Neural cell (in vitro differentiated cells): Measurements from ENCODE around the gene PGP. TPM values are rescaled to one million over a fixed set of nuclear protein-coding genes. Genes with fewer than 3 reads are reported as not detected.
"Not testable (repeated sequence)": the region's sequence is repeated elsewhere in the genome, so short reads cannot be mapped to it uniquely, and the experiment has no call there.

Experiments
- H2AFZ ChIP-seq: fragments of 200-600, 300-800 bp; sonication (generic), shearing (Covaris generic); 2 replicates; pipeline ENCODE4 v1.6.0; 2014; ENCODE audit warnings: low read depth, mild to moderate bottlenecking, antibody characterized with exemption, low read length, moderate library complexity
- H3F3A ChIP-seq: fragments of 200-600 bp; shearing (Covaris generic); 2 replicates; pipeline ENCODE4 v1.6.1; 2016; ENCODE audit warnings: mild to moderate bottlenecking, moderate library complexity, mixed read lengths, antibody characterized with exemption, low read length; ENCODE audit not compliant: insufficient read depth, poor library complexity, severe bottlenecking
- H3K27ac ChIP-seq: fragments of 200-600, 300-800 bp; sonication (generic), shearing (Covaris generic); 2 replicates; pipeline ENCODE4 v1.5.1; 2014; ENCODE audit warnings: mild to moderate bottlenecking, low read length, moderate library complexity
- H3K27me3 ChIP-seq: fragments of 300-800, 200-600 bp; sonication (generic), shearing (Covaris generic); 2 replicates; pipeline ENCODE4 v1.6.0; 2014; ENCODE audit warnings: mild to moderate bottlenecking, low read depth, low read length, moderate library complexity; ENCODE audit not compliant: insufficient read depth
- H3K36me3 ChIP-seq: fragments of 300-800, 200-600 bp; sonication (generic), shearing (Covaris generic); 2 replicates; pipeline ENCODE4 v1.5.1; 2014; ENCODE audit warnings: mild to moderate bottlenecking, antibody characterized with exemption, low read length, moderate library complexity; ENCODE audit not compliant: insufficient read depth
- H3K4me2 ChIP-seq: fragments of 300-800, 200-600 bp; sonication (generic), shearing (Covaris generic); 2 replicates; pipeline ENCODE4 v1.6.0; 2014; ENCODE audit warnings: mild to moderate bottlenecking, low read length
- H3K4me3 ChIP-seq: fragments of 300-800, 200-600 bp; sonication (generic), shearing (Covaris generic); 2 replicates; pipeline ENCODE4 v1.5.1; 2014; ENCODE audit warnings: mild to moderate bottlenecking, low read length, moderate library complexity
- H3K79me2 ChIP-seq: fragments of 200-600 bp; shearing (Covaris generic); replicated peaks from 2 replicates; pipeline ENCODE4 v1.6.0; 2014; ENCODE audit warnings: mild to moderate bottlenecking, low read length, moderate library complexity; ENCODE audit not compliant: insufficient read depth
- H3K9ac ChIP-seq: fragments of 300-800, 200-600 bp; sonication (generic), shearing (Covaris generic); 2 replicates; pipeline ENCODE4 v1.6.1; 2016; ENCODE audit warnings: mild to moderate bottlenecking, low read length, mixed read lengths
- H3K9me2 ChIP-seq: fragments of 200-600 bp; shearing (Covaris generic); 2 replicates; pipeline ENCODE4 v1.6.1; 2016; ENCODE audit warnings: mild to moderate bottlenecking, low read length, mixed read lengths; ENCODE audit not compliant: insufficient read depth
- H3K9me3 ChIP-seq: fragments of 200-600, 300-800 bp; sonication (generic), shearing (Covaris generic); 2 replicates; pipeline ENCODE4 v1.6.1; 2016; ENCODE audit warnings: mild to moderate bottlenecking, mixed run types, low read length, moderate library complexity, mixed read lengths
- H4K20me1 ChIP-seq: fragments of 200-600 bp; shearing (Covaris generic); 2 replicates; pipeline ENCODE4 v1.6.1; 2016; ENCODE audit warnings: mild to moderate bottlenecking, mixed run types; ENCODE audit not compliant: insufficient read depth
- EP300 ChIP-seq: fragments of 450-650 bp; conservative IDR thresholded peaks from 2 replicates; pipeline ENCODE4 v1.6.1; 2014; ENCODE audit warnings: antibody characterized with exemption, mild to moderate bottlenecking, moderate library complexity; ENCODE audit not compliant: poor library complexity, severe bottlenecking
- EZH2 ChIP-seq: fragments of 200-600, 300-800 bp; shearing (Covaris generic), sonication (generic); IDR thresholded peaks from 2 replicates; pipeline ENCODE4 v1.6.1; 2014; ENCODE audit warnings: antibody characterized with exemption, low read length, borderline replicate concordance, mild to moderate bottlenecking; ENCODE audit not compliant: insufficient read depth, poor library complexity, severe bottlenecking
- SMC3 ChIP-seq: fragments of 450-650 bp; conservative IDR thresholded peaks from 2 replicates; pipeline ENCODE4 v1.6.1; 2014; ENCODE audit warnings: antibody characterized with exemption, mild to moderate bottlenecking, moderate library complexity; ENCODE audit not compliant: poor library complexity
- TAF1 ChIP-seq: IDR thresholded peaks from 2 replicates; pipeline ENCODE4 v1.6.1; 2012; ENCODE audit warnings: low read depth
- polyA minus RNA-seq: library from RNA; depleted of rRNA, polyadenylated mRNA; stranded (reverse); fragments of >200 nt; gene quantifications from 2 replicates; pipeline ENCODE4 v1.2.3, GENCODE V29; 2014
- polyA plus RNA-seq: library from polyadenylated mRNA; depleted of rRNA; stranded (reverse); fragments of >200 nt; gene quantifications from 2 replicates; pipeline ENCODE4 v1.2.3, GENCODE V29; 2014
- TF ChIP-seq, protein P1 (sequence below): IDR thresholded peaks from 2 replicates; pipeline ENCODE4 v1.6.1; 2012; ENCODE audit warnings: borderline replicate concordance
- TF ChIP-seq, protein P2 (sequence below): fragments of 450-650 bp; IDR thresholded peaks from 2 replicates; pipeline ENCODE4 v1.5.1; 2014; ENCODE audit warnings: antibody characterized with exemption, mild to moderate bottlenecking, moderate library complexity; ENCODE audit not compliant: poor library complexity, severe bottlenecking

PGP gene, protein sequence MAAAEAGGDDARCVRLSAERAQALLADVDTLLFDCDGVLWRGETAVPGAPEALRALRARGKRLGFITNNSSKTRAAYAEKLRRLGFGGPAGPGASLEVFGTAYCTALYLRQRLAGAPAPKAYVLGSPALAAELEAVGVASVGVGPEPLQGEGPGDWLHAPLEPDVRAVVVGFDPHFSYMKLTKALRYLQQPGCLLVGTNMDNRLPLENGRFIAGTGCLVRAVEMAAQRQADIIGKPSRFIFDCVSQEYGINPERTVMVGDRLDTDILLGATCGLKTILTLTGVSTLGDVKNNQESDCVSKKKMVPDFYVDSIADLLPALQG
- polyA plus RNA-seq = 42.2 and 44.1 TPM in 2 replicates
- polyA minus RNA-seq = 18.5 and 20.5 TPM in 2 replicates

DNA sequence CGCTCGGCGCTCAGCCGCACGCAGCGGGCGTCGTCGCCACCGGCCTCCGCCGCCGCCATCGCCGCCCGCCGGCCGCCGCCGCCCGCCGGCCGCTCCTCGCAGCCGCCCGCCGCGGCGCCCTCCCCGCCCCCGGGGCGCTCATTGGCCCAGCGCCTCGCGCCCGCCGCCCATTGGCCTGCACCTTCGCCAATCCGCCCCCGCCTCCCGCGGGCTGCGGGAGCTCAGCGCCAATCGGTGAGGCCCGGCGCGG is at the start of gene PGP:
Gene PGP, minus strand, starts transcription at position 122 of the 250 bp plus-strand sequence. Its CDS starts 63 bp downstream, at position 59.
- H3K4me3 ChIP-seq = peak within 1 kb of the TSS; percentile 86
- peak within 1 kb of the TSS; percentile 65 for H3K9ac ChIP-seq
- H3K36me3 ChIP-seq = no peaks in the 10 kb centered on the region
- H4K20me1 ChIP-seq = no peaks in the 10 kb centered on the region
- H3K9me3 ChIP-seq = no peaks in the 10 kb centered on the region
- peak within 1 kb of the TSS; percentile 77 for H3K27ac ChIP-seq
- TF ChIP-seq, protein P1, sequence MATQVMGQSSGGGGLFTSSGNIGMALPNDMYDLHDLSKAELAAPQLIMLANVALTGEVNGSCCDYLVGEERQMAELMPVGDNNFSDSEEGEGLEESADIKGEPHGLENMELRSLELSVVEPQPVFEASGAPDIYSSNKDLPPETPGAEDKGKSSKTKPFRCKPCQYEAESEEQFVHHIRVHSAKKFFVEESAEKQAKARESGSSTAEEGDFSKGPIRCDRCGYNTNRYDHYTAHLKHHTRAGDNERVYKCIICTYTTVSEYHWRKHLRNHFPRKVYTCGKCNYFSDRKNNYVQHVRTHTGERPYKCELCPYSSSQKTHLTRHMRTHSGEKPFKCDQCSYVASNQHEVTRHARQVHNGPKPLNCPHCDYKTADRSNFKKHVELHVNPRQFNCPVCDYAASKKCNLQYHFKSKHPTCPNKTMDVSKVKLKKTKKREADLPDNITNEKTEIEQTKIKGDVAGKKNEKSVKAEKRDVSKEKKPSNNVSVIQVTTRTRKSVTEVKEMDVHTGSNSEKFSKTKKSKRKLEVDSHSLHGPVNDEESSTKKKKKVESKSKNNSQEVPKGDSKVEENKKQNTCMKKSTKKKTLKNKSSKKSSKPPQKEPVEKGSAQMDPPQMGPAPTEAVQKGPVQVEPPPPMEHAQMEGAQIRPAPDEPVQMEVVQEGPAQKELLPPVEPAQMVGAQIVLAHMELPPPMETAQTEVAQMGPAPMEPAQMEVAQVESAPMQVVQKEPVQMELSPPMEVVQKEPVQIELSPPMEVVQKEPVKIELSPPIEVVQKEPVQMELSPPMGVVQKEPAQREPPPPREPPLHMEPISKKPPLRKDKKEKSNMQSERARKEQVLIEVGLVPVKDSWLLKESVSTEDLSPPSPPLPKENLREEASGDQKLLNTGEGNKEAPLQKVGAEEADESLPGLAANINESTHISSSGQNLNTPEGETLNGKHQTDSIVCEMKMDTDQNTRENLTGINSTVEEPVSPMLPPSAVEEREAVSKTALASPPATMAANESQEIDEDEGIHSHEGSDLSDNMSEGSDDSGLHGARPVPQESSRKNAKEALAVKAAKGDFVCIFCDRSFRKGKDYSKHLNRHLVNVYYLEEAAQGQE = no peak
- TF ChIP-seq TAF1 (no peak), EZH2 (no peak), SMC3 (no peak)
- TF ChIP-seq, protein P2, sequence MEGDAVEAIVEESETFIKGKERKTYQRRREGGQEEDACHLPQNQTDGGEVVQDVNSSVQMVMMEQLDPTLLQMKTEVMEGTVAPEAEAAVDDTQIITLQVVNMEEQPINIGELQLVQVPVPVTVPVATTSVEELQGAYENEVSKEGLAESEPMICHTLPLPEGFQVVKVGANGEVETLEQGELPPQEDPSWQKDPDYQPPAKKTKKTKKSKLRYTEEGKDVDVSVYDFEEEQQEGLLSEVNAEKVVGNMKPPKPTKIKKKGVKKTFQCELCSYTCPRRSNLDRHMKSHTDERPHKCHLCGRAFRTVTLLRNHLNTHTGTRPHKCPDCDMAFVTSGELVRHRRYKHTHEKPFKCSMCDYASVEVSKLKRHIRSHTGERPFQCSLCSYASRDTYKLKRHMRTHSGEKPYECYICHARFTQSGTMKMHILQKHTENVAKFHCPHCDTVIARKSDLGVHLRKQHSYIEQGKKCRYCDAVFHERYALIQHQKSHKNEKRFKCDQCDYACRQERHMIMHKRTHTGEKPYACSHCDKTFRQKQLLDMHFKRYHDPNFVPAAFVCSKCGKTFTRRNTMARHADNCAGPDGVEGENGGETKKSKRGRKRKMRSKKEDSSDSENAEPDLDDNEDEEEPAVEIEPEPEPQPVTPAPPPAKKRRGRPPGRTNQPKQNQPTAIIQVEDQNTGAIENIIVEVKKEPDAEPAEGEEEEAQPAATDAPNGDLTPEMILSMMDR = no peak
- peak within 1 kb of the TSS; percentile 48 for H2AFZ ChIP-seq
- H3K9me2 ChIP-seq = no peaks in the 10 kb centered on the region
- H3K4me2 ChIP-seq = peak within 1 kb of the TSS; percentile 91
- H3K79me2 ChIP-seq = peaks cover 6% of the 10 kb centered on the region
- no peaks in the 10 kb centered on the region for H3K27me3 ChIP-seq
- H3F3A ChIP-seq = no peaks in the 10 kb centered on the region

DNA sequence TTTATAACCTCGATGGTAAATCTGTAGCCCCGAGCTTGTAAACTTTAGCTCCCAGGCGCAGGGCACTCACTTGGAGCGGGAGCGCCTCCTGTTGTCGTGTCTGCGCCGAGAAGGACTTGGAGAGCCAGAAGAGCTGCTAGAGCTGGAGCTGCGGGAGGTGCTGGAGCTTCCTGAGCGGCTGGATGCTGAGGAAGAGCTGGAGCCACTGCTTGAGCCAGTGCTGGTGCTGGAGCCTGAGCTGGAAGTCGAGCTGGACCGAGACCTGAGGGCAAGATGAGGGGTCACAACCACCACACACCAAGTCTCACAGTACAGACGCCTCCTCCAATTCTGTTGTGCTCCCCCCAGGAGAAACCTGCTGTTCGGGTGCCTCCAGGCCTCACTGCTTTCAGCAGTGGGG is 48.4 kb upstream of the PGP start:
- H3K9ac ChIP-seq, H3K9me2 ChIP-seq, H2AFZ ChIP-seq, H3K27ac ChIP-seq, H4K20me1 ChIP-seq, H3K27me3 ChIP-seq, H3F3A ChIP-seq, H3K9me3 ChIP-seq, H3K36me3 ChIP-seq, H3K4me3 ChIP-seq, H3K4me2 ChIP-seq: not testable (repeated sequence)
- H3K79me2 ChIP-seq = peaks cover 32% of the 10 kb centered on the region

DNA sequence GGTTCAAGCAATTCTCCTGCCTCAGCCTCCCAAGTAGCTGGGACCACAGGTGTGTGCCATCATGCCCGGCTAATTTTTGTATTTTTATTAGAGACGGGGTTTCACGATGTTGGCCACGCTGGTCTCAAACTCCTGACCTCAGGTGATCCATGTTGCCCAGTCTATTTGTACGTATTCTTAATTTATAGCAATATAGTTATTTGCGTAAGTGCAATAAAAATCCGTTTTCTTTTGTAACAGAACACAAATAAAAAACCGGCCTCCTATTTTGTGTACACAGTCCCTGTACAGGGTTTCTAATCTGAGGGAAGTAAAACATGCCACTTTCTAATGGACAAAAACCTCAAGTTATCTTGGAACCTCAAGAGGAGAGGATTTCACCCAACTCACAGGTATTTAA is 45.6 kb upstream of the PGP start:
- H3K4me3 ChIP-seq = no peak overlapping the region
- peaks cover 9% of the 10 kb centered on the region for H3K36me3 ChIP-seq
- no peak overlapping the region for H3K4me2 ChIP-seq
- no peaks in the 10 kb centered on the region for H3F3A ChIP-seq
- no peaks in the 10 kb centered on the region for H3K9me3 ChIP-seq
- no peaks in the 10 kb centered on the region for H3K9me2 ChIP-seq
- no peak overlapping the region for H3K9ac ChIP-seq
- H4K20me1 ChIP-seq = no peaks in the 10 kb centered on the region
- H2AFZ ChIP-seq = no peak overlapping the region
- no peak overlapping the region for H3K27ac ChIP-seq
- H3K79me2 ChIP-seq = peaks cover 18% of the 10 kb centered on the region
- TF ChIP-seq EP300 = no peak
- TF ChIP-seq, protein P1 = no peak
- TF ChIP-seq SMC3 = no peak
- H3K27me3 ChIP-seq = no peaks in the 10 kb centered on the region

DNA sequence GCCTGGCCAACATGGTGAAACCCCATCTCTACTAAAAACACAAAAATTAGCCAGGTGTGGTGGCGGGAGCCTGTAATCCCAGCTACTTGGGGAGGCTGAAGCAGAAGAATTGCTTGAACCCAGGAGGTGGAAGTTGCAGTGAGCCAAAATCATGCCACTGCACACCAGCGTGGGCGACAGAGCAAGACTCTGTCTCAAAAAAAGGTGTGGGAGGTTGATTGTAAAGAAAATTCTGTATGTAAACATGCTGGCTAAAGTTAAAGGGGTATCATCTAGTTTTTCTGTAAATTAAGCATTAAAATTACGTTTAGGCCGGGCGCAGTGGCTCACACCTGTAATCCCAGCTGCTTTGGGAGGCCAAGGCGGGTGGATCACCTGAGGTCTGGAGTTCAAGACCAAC is 43.9 kb upstream of the PGP start:
- H4K20me1 ChIP-seq, H3K9me2 ChIP-seq, H2AFZ ChIP-seq: not testable (repeated sequence)

More for the DNA sequence above, 43.9 kb upstream of the PGP start:
- not testable (repeated sequence) for H3K36me3 ChIP-seq, H3K4me2 ChIP-seq, H3K27me3 ChIP-seq, H3K27ac ChIP-seq, H3F3A ChIP-seq, H3K4me3 ChIP-seq, H3K79me2 ChIP-seq, H3K9me3 ChIP-seq, H3K9ac ChIP-seq
